Stomach (tissue), 4 donors: Measurements from ENCODE around the gene SRRM1.

Experiments
- CTCF ChIP-seq, 7 experiments: fragments of 450-650 bp in 4 of 7; fragments of 200-600 bp in 3 of 7; sonication (generic) in 3 of 7; IDR thresholded peaks; one replicate each; pipeline ENCODE4 v1.5.1; 2016 to 2019; ENCODE audit warnings: antibody characterized with exemption in 7 of 7, control low read depth in 2 of 7, mild to moderate bottlenecking in 1 of 7
- POLR2A ChIP-seq, 4 donors: fragments of 450-650 bp; IDR thresholded peaks; one replicate each; pipeline ENCODE4 v1.6.1; 2016; ENCODE audit warnings: antibody characterized with exemption in 4 of 4, control low read depth in 2 of 4, mild to moderate bottlenecking in 1 of 4, moderate library complexity in 1 of 4

DNA sequence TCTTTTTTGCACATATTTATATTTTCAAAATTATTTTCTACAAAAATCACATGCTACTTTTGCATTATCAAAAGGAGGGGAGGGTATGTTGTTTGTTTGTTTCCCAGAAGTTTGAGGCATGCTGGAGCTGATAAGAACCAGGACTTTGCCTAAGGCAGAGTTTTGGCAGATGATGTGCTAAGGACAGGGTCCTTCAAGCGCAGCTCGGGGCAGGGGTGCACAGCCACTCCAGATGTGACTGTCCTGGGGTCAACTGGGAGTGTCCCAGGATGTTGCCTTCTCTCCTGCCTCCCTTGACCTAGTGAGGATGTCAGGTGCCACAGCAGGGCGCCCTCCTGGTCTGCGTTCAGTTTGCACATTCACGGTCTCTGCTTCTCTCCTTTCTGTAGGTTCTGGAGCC lies 42.6 kb upstream of the SRRM1 start:
- TF ChIP-seq POLR2A (IDR thresholded peaks at IDR 0.05), result no peak
- TF ChIP-seq CTCF (IDR thresholded peaks at IDR 0.05), result no peak
